Stimulated activated CD8-positive, alpha-beta memory T cell treated with anti-CD3 and anti-CD28 coated beads, Interleukin-15, amount 100 ng/mL, for 1 hour (primary cell): ENCODE results near the gene PLAC1.

Source experiments
- DNase-seq: peaks from one replicate; pipeline ENCODE4 v3.0.0-alpha.2; 2020; ENCODE audit warnings: low read depth

The PLAC1 gene

GRCh38 chrX:134658002-134658759 lies at the start of gene PLAC1:
Gene PLAC1, minus strand, starts transcription at chrX:134658471. Its CDS starts 91,789 bp downstream, at chrX:134566682.
- DNase-seq, result no peak

GRCh38 chrX:134706138-134706537 lies 47.9 kb upstream of the PLAC1 start:
- DNase-seq, result no peak

GRCh38 chrX:134695999-134696398 lies 37.7 kb upstream of the PLAC1 start:
- no peak for DNase-seq

- DNase-seq, result no peak
These were observed 36.4 kb upstream of the PLAC1 start for GRCh38 chrX:134694333-134695322.

GRCh38 chrX:134693644-134694043 lies 35.4 kb upstream of the PLAC1 start:
- DNase-seq, result no peak

- no peak for DNase-seq
These were observed 34.7 kb upstream of the PLAC1 start for GRCh38 chrX:134692990-134693389.

GRCh38 chrX:134692233-134692632 lies 34.0 kb upstream of the PLAC1 start:
- no peak for DNase-seq

GRCh38 chrX:134691453-134691852 lies 33.2 kb upstream of the PLAC1 start:
- DNase-seq, result no peak

- DNase-seq, result no peak
These were observed 30.6 kb upstream of the PLAC1 start for GRCh38 chrX:134688839-134689238.

GRCh38 chrX:134688031-134688823 lies 30.0 kb upstream of the PLAC1 start:
- DNase-seq, result no peak

GRCh38 chrX:134685668-134686067 lies 27.4 kb upstream of the PLAC1 start:
- no peak for DNase-seq

- no peak for DNase-seq
These were observed 26.7 kb upstream of the PLAC1 start for GRCh38 chrX:134684956-134685355.

GRCh38 chrX:134683351-134684005 lies 25.2 kb upstream of the PLAC1 start:
- no peak for DNase-seq

- DNase-seq, result no peak
These were observed 23.8 kb upstream of the PLAC1 start for GRCh38 chrX:134682081-134682480.

GRCh38 chrX:134679644-134680043 lies 21.4 kb upstream of the PLAC1 start:
- DNase-seq, result no peak

GRCh38 chrX:134679221-134679620 lies 20.9 kb upstream of the PLAC1 start:
- DNase-seq, result no peak

GRCh38 chrX:134677332-134677731 lies 19.1 kb upstream of the PLAC1 start:
- DNase-seq, result no peak

GRCh38 chrX:134676436-134676835 lies 18.2 kb upstream of the PLAC1 start:
- no peak for DNase-seq

GRCh38 chrX:134673123-134673522 lies 14.9 kb upstream of the PLAC1 start:
- no peak for DNase-seq

GRCh38 chrX:134672101-134672500 lies 13.8 kb upstream of the PLAC1 start:
- no peak for DNase-seq

- DNase-seq, result no peak
These were observed 13.0 kb upstream of the PLAC1 start for GRCh38 chrX:134671294-134671693.
